Spinal cord (tissue), 10 donors: ENCODE measurements around the gene ARHGAP25. TPM values are rescaled to one million over a fixed set of nuclear protein-coding genes. Genes with fewer than 3 reads are reported as not detected.

Experiments
- DNase-seq, 6 donors: peaks; one replicate each; pipeline versions ENCODE4 v3.0.0 to v3.0.0-alpha.2; 2013 to 2015; ENCODE audit warnings: low spot score in 6 of 6, low read depth in 4 of 6
- H3K27ac ChIP-seq: one replicate; pipeline ENCODE4 v1.5.1; 2013; ENCODE audit warnings: low read depth, low read length, control low read depth
- H3K27me3 ChIP-seq: one replicate; pipeline ENCODE4 v1.6.1; 2013; ENCODE audit warnings: low read length; ENCODE audit not compliant: control insufficient read depth, insufficient read depth
- H3K36me3 ChIP-seq: one replicate; pipeline ENCODE4 v1.6.1; 2013; ENCODE audit warnings: low read length; ENCODE audit not compliant: control insufficient read depth, insufficient read depth
- H3K4me1 ChIP-seq: one replicate; pipeline ENCODE4 v1.6.1; 2013; ENCODE audit warnings: low read length; ENCODE audit not compliant: control insufficient read depth, insufficient read depth
- H3K4me3 ChIP-seq: one replicate; pipeline ENCODE4 v1.5.1; 2013; ENCODE audit warnings: low read depth, low read length, control low read depth
- H3K9me3 ChIP-seq: one replicate; pipeline ENCODE4 v1.6.1; 2013; ENCODE audit warnings: low read length; ENCODE audit not compliant: control insufficient read depth, insufficient read depth
- WGBS: methylation state at CpG from one replicate; pipeline ENCODE4 v1.1.5; 2013; ENCODE audit warnings: missing lambda C conversion rate; ENCODE audit not compliant: insufficient coverage; 5-methylcytosine and 5-hydroxymethylcytosine counted together
- polyA plus RNA-seq, 2 donors: library from polyadenylated mRNA; unstranded; fragments of 120-200 nt; gene quantifications; one replicate each; pipeline ENCODE4 v1.2.1, GENCODE V29; 2013; ENCODE audit not compliant: insufficient read length in 2 of 2
- total RNA-seq, 2 donors: library from RNA; depleted of rRNA in 1 of 2; stranded (reverse); fragments of 120-200 nt in 1 of 2; fragments of >200 nt in 1 of 2; gene quantifications; one replicate each; pipeline versions ENCODE4 v1.2.3 to v1.2.4, GENCODE V29; 2013 to 2014
- donor health status: healthy.

The ARHGAP25 gene
- total and polyA plus RNA-seq, 4 donors = 3.9 to 7.2 (median 5.4) TPM

- no peak overlapping the region for H3K4me3 ChIP-seq
- no peaks in the 10 kb centered on the region for H3K36me3 ChIP-seq
- no peak overlapping the region for H3K27ac ChIP-seq
- no peaks in the 10 kb centered on the region for H3K27me3 ChIP-seq
- no CpG with 5 or more reads among the region's 2 CpGs for WGBS
- H3K9me3 ChIP-seq = no peaks in the 10 kb centered on the region
- H3K4me1 ChIP-seq = no peaks in the 10 kb centered on the region
- DNase-seq = no peak
These were observed 5.8 kb downstream of the ARHGAP25 start for GRCh38 chr2:68740400-68740914.

- Histone ChIP-seq H3K36me3 (no peaks in the 10 kb centered on the region), H3K9me3 (no peaks in the 10 kb centered on the region), H3K27ac (no peak overlapping the region), H3K4me1 (no peaks in the 10 kb centered on the region), H3K27me3 (no peaks in the 10 kb centered on the region), H3K4me3 (no peak overlapping the region)
- DNase-seq = no peak
- no CpG with 5 or more reads among the region's 3 CpGs for WGBS
These were observed 6.6 kb downstream of the ARHGAP25 start for GRCh38 chr2:68741238-68741637.

- H3K27ac ChIP-seq = no peak overlapping the region
These were observed 7.2 kb downstream of the ARHGAP25 start for GRCh38 chr2:68741805-68742306.

GRCh38 chr2:68742626-68743415, 8.2 kb downstream of the ARHGAP25 start:
- no CpG with 5 or more reads among the region's 1 CpG for WGBS
- Histone ChIP-seq H3K9me3 (no peaks in the 10 kb centered on the region), H3K4me3 (no peak overlapping the region), H3K27me3 (no peaks in the 10 kb centered on the region), H3K4me1 (no peaks in the 10 kb centered on the region), H3K36me3 (no peaks in the 10 kb centered on the region), H3K27ac (no peak overlapping the region)
- no peak for DNase-seq

More at GRCh38 chr2:68741805-68742306, 7.2 kb downstream of the ARHGAP25 start:
- no peak overlapping the region for H3K4me3 ChIP-seq
- no peaks in the 10 kb centered on the region for H3K4me1 ChIP-seq
- H3K27me3 ChIP-seq = no peaks in the 10 kb centered on the region
- H3K9me3 ChIP-seq = no peaks in the 10 kb centered on the region
- no peaks in the 10 kb centered on the region for H3K36me3 ChIP-seq
- 100% methylated on average over 1 of the region's 5 CpGs for WGBS
- DNase-seq = no peak

- H3K27me3 ChIP-seq = no peaks in the 10 kb centered on the region
- no peak overlapping the region for H3K4me3 ChIP-seq
- H3K27ac ChIP-seq = no peak overlapping the region
- no peaks in the 10 kb centered on the region for H3K4me1 ChIP-seq
- no peak for DNase-seq
- no peaks in the 10 kb centered on the region for H3K36me3 ChIP-seq
- 50% methylated on average over 2 of the region's 3 CpGs for WGBS
- no peaks in the 10 kb centered on the region for H3K9me3 ChIP-seq
These were observed 8.9 kb downstream of the ARHGAP25 start for GRCh38 chr2:68743531-68743930.

GRCh38 chr2:68744366-68744912, 9.8 kb downstream of the ARHGAP25 start:
- Histone ChIP-seq H3K4me3 (no peak overlapping the region), H3K27me3 (no peaks in the 10 kb centered on the region), H3K4me1 (no peaks in the 10 kb centered on the region), H3K27ac (no peak overlapping the region), H3K36me3 (no peaks in the 10 kb centered on the region), H3K9me3 (no peaks in the 10 kb centered on the region)
- DNase-seq = peak in 1 of 6 donors; percentile 42
- no CpG with 5 or more reads among the region's 4 CpGs for WGBS

- no peak overlapping the region for H3K27ac ChIP-seq
- H3K9me3 ChIP-seq = no peaks in the 10 kb centered on the region
- no peaks in the 10 kb centered on the region for H3K4me1 ChIP-seq
- WGBS = 88% methylated on average over 1 of the region's 2 CpGs
- H3K27me3 ChIP-seq = no peaks in the 10 kb centered on the region
- DNase-seq = no peak
- H3K36me3 ChIP-seq = no peaks in the 10 kb centered on the region
- no peak overlapping the region for H3K4me3 ChIP-seq
These were observed 10.4 kb downstream of the ARHGAP25 start for GRCh38 chr2:68745006-68745405.

- H3K4me3 ChIP-seq = no peak overlapping the region
- H3K27me3 ChIP-seq = no peaks in the 10 kb centered on the region
- WGBS = 100% methylated on average over 4 of the region's 11 CpGs
- H3K27ac ChIP-seq = no peak overlapping the region
- no peak for DNase-seq
- H3K36me3 ChIP-seq = no peaks in the 10 kb centered on the region
- no peaks in the 10 kb centered on the region for H3K4me1 ChIP-seq
- no peaks in the 10 kb centered on the region for H3K9me3 ChIP-seq
These were observed 11.8 kb downstream of the ARHGAP25 start for GRCh38 chr2:68746408-68746807.

GRCh38 chr2:68747413-68747812, 12.8 kb downstream of the ARHGAP25 start:
- Histone ChIP-seq H3K4me3 (no peak overlapping the region), H3K9me3 (no peaks in the 10 kb centered on the region), H3K27ac (no peak overlapping the region), H3K36me3 (no peaks in the 10 kb centered on the region), H3K27me3 (no peaks in the 10 kb centered on the region), H3K4me1 (no peaks in the 10 kb centered on the region)
- no peak for DNase-seq
- 94% methylated on average over 6 of the region's 6 CpGs for WGBS

- Histone ChIP-seq H3K4me1 (no peaks in the 10 kb centered on the region), H3K36me3 (no peaks in the 10 kb centered on the region), H3K27me3 (no peaks in the 10 kb centered on the region), H3K9me3 (no peaks in the 10 kb centered on the region), H3K27ac (no peak overlapping the region), H3K4me3 (no peak overlapping the region)
- no peak for DNase-seq
- 79% methylated on average over 1 of the region's 2 CpGs for WGBS
These were observed 13.3 kb downstream of the ARHGAP25 start for GRCh38 chr2:68747900-68748299.
